OCI-LY1 (cell line): ENCODE measurements around the gene HRK.

ENCODE experiments used
- H2AFZ ChIP-seq: fragments of 200-600 bp; sonication (generic), shearing (Covaris generic); 2 replicates; pipeline ENCODE4 v1.6.0; 2014; ENCODE audit warnings: antibody characterized with exemption, mild to moderate bottlenecking, low read length
- H3F3A ChIP-seq: fragments of 200-600 bp; sonication (generic), shearing (Covaris generic); 2 replicates; pipeline ENCODE4 v1.6.0; 2014; ENCODE audit warnings: mild to moderate bottlenecking, antibody characterized with exemption, low read length, moderate library complexity; ENCODE audit not compliant: insufficient read depth
- H3K27ac ChIP-seq: fragments of 200-600 bp; sonication (generic); 2 replicates; pipeline ENCODE4 v1.5.1; 2014; ENCODE audit warnings: low read length, mixed run types, mild to moderate bottlenecking, low read depth; ENCODE audit not compliant: poor library complexity, severe bottlenecking
- H3K27me3 ChIP-seq: fragments of 200-600 bp; sonication (generic); 2 replicates; pipeline ENCODE4 v1.6.0; 2014; ENCODE audit warnings: antibody characterized with exemption, mild to moderate bottlenecking, low read length, moderate library complexity; ENCODE audit not compliant: insufficient read depth
- H3K36me3 ChIP-seq: fragments of 200-600 bp; sonication (generic); 2 replicates; pipeline ENCODE4 v1.6.1; 2014; ENCODE audit warnings: mild to moderate bottlenecking, antibody characterized with exemption, low read length, moderate library complexity, mixed read lengths; ENCODE audit not compliant: insufficient read depth
- H3K4me1 ChIP-seq: fragments of 200-600 bp; sonication (generic); 2 replicates; pipeline ENCODE4 v1.5.1; 2014; ENCODE audit warnings: mild to moderate bottlenecking, low read length, moderate library complexity; ENCODE audit not compliant: insufficient read depth, severe bottlenecking
- H3K4me2 ChIP-seq: fragments of 200-600 bp; sonication (generic), shearing (Covaris generic); 2 replicates; pipeline ENCODE4 v1.6.1; 2014; ENCODE audit warnings: low read length
- H3K4me3 ChIP-seq: fragments of 200-600 bp; sonication (generic); 2 replicates; pipeline ENCODE4 v1.5.1; 2014; ENCODE audit warnings: low read length, low read depth, mild to moderate bottlenecking, mixed read lengths; ENCODE audit not compliant: poor library complexity, severe bottlenecking
- H3K79me2 ChIP-seq: fragments of 200-600 bp; shearing (Covaris generic); 2 replicates; pipeline ENCODE4 v1.6.1; 2016; ENCODE audit warnings: mixed run types, low read length, mixed read lengths; ENCODE audit not compliant: insufficient read depth
- H3K9ac ChIP-seq: fragments of 200-600 bp; sonication (generic), shearing (Covaris generic); 2 replicates; pipeline ENCODE4 v1.6.1; 2014; ENCODE audit warnings: mild to moderate bottlenecking, low read length, mixed read lengths
- H3K9me2 ChIP-seq: fragments of 200-600 bp; sonication (generic), shearing (Covaris generic); 2 replicates; pipeline ENCODE4 v1.6.1; 2014; ENCODE audit warnings: low read depth, mild to moderate bottlenecking, low read length, mixed read lengths
- H3K9me3 ChIP-seq: fragments of 200-600 bp; shearing (Covaris generic); 2 replicates; pipeline ENCODE4 v1.6.1; 2014; ENCODE audit warnings: low read length, mixed read lengths
- H4K20me1 ChIP-seq: fragments of 200-600 bp; sonication (generic), shearing (Covaris generic); 2 replicates; pipeline ENCODE4 v1.6.0; 2016; ENCODE audit warnings: mild to moderate bottlenecking, low read length; ENCODE audit not compliant: insufficient read depth
- EZH2 ChIP-seq: fragments of 200-600 bp; sonication (generic), shearing (Covaris generic); IDR thresholded peaks from 2 replicates; pipeline ENCODE4 v1.8.0; 2017; ENCODE audit warnings: borderline replicate concordance, mixed run types, mild to moderate bottlenecking, antibody characterized with exemption, low read length, moderate library complexity, mixed read lengths
- TF ChIP-seq, protein P1 (sequence below): fragments of 200-600 bp; sonication (generic), shearing (Covaris generic); IDR thresholded peaks from 2 replicates; pipeline ENCODE4 v1.5.1; 2017; ENCODE audit warnings: mild to moderate bottlenecking, antibody characterized with exemption, low read length, moderate library complexity, mixed read lengths

The HRK gene

GRCh38 chr12:116881325-116881876, at the start of gene HRK:
TSS of gene HRK (minus strand) at chr12:116881441. CDS start at chr12:116881307, 134 bp downstream.
- Histone ChIP-seq H4K20me1 (no peaks in the 10 kb centered on the region), H3F3A (no peaks in the 10 kb centered on the region), H2AFZ (no peak within 1 kb of the TSS), H3K9ac (peak within 1 kb of the TSS; percentile 92), H3K36me3 (peaks cover 28% of the 10 kb centered on the region), H3K4me1 (peaks cover 45% of the 10 kb centered on the region), H3K9me3 (no peaks in the 10 kb centered on the region), H3K27me3 (no peaks in the 10 kb centered on the region), H3K9me2 (no peaks in the 10 kb centered on the region), H3K27ac (peak within 1 kb of the TSS; percentile 76), H3K4me3 (peak within 1 kb of the TSS; percentile 86), H3K4me2 (peak within 1 kb of the TSS; percentile 95), H3K79me2 (peaks cover 38% of the 10 kb centered on the region)
- TF ChIP-seq, protein P1, sequence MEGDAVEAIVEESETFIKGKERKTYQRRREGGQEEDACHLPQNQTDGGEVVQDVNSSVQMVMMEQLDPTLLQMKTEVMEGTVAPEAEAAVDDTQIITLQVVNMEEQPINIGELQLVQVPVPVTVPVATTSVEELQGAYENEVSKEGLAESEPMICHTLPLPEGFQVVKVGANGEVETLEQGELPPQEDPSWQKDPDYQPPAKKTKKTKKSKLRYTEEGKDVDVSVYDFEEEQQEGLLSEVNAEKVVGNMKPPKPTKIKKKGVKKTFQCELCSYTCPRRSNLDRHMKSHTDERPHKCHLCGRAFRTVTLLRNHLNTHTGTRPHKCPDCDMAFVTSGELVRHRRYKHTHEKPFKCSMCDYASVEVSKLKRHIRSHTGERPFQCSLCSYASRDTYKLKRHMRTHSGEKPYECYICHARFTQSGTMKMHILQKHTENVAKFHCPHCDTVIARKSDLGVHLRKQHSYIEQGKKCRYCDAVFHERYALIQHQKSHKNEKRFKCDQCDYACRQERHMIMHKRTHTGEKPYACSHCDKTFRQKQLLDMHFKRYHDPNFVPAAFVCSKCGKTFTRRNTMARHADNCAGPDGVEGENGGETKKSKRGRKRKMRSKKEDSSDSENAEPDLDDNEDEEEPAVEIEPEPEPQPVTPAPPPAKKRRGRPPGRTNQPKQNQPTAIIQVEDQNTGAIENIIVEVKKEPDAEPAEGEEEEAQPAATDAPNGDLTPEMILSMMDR, result no peak
- TF ChIP-seq EZH2, result no peak

- H3K4me1 ChIP-seq, result peaks cover 7% of the 10 kb centered on the region
- H3K79me2 ChIP-seq, result no peaks in the 10 kb centered on the region
- H3K4me2 ChIP-seq, result no peak overlapping the region
- H3K27ac ChIP-seq, result no peak overlapping the region
- H3K9me3 ChIP-seq, result no peaks in the 10 kb centered on the region
- H3K9me2 ChIP-seq, result no peaks in the 10 kb centered on the region
- peaks cover 57% of the 10 kb centered on the region for H3K36me3 ChIP-seq
- no peak overlapping the region for H2AFZ ChIP-seq
- no peak overlapping the region for H3K4me3 ChIP-seq
- H3K27me3 ChIP-seq, result no peaks in the 10 kb centered on the region
- H4K20me1 ChIP-seq, result no peaks in the 10 kb centered on the region
- TF ChIP-seq, protein P1, result no peak
- H3K9ac ChIP-seq, result no peak overlapping the region
- H3F3A ChIP-seq, result no peaks in the 10 kb centered on the region
These were observed 48.6 kb upstream of the HRK start for GRCh38 chr12:116929885-116930284.

DNA sequence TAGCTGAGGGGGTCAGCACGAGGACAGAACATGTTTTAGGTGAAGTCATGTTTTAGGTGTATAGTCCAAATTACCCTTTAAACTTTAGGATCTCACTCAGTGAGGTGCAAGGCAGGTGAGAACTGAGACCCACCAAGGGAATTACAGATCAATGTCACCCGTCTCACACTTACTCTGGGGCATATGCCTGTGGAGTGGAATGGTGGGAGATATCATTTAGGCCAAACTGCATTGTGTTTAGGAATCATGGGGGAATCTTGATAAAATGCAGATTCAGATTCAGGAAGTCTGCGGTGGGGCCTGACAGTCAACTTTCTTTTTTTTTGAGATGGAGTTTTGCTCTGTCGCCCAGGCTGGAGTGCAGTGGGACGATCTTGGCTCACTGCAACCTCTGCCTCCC, 47.3 kb upstream of the HRK start:
- TF ChIP-seq EZH2, result no peak
- TF ChIP-seq, protein P1, result no peak
- Histone ChIP-seq H3K27me3 (no peaks in the 10 kb centered on the region), H3K4me1 (peaks cover 17% of the 10 kb centered on the region), H3K4me3 (no peak overlapping the region), H4K20me1 (no peaks in the 10 kb centered on the region), H3K9me3 (no peaks in the 10 kb centered on the region), H2AFZ (no peak overlapping the region), H3K36me3 (peaks cover 51% of the 10 kb centered on the region), H3K9me2 (no peaks in the 10 kb centered on the region), H3K27ac (no peak overlapping the region), H3K4me2 (no peak overlapping the region), H3F3A (no peaks in the 10 kb centered on the region), H3K79me2 (no peaks in the 10 kb centered on the region), H3K9ac (no peak overlapping the region)
